ENCODE measurements around the gene CHD3.
A peak's percentile ranks its signal among the peaks of the same experiment; 100 is the strongest.
"Not testable (repeated sequence)": the region's sequence is repeated elsewhere in the genome, so short reads cannot be mapped to it uniquely, and the experiment has no call there.

CHD3 gene

GRCh38 chr17:7940034-7940433 lies 51.4 kb downstream of the CHD3 start:
- DNase-seq, result no peak

- DNase-seq, result no peak
Observed at GRCh38 chr17:7940743-7941142, 52.2 kb downstream of the CHD3 start.

GRCh38 chr17:7943291-7943690 lies 54.7 kb downstream of the CHD3 start:
- no peak for DNase-seq

GRCh38 chr17:7944326-7944725 lies 55.7 kb downstream of the CHD3 start:
- DNase-seq, result no peak

GRCh38 chr17:7945651-7946050 lies 57.1 kb downstream of the CHD3 start:
- no peak for DNase-seq

- DNase-seq, result no peak
Observed at GRCh38 chr17:7946441-7946840, 57.9 kb downstream of the CHD3 start.

GRCh38 chr17:7947651-7948050 lies 59.1 kb downstream of the CHD3 start:
- DNase-seq, result no peak

GRCh38 chr17:7950578-7950977 lies 62.0 kb downstream of the CHD3 start:
- DNase-seq, result no peak

- peak; percentile 63 for DNase-seq
Observed at GRCh38 chr17:7951143-7951792, 62.7 kb downstream of the CHD3 start.

GRCh38 chr17:7953266-7953665 lies 64.7 kb downstream of the CHD3 start:
- not testable (repeated sequence) for DNase-seq

GRCh38 chr17:7955414-7956227 lies 67.0 kb downstream of the CHD3 start:
- no peak for DNase-seq

GRCh38 chr17:7956228-7956965 lies 67.8 kb downstream of the CHD3 start:
- DNase-seq, result no peak

GRCh38 chr17:7959503-7960253 lies 71.1 kb downstream of the CHD3 start:
- DNase-seq, result no peak

- no peak for DNase-seq
Observed at GRCh38 chr17:7961421-7961820, 72.8 kb downstream of the CHD3 start.
